Memory B cell (primary cell): ENCODE measurements around the gene TRAPPC3.

Experiments
- ATAC-seq: fragments of 150-1000 bp; cut with Tn5 transposase; 2 replicates; pipeline ENCODE4 v1.10.0; 2021; ENCODE audit warnings: low read depth, mild to moderate bottlenecking, moderate library complexity
- DNase-seq, 2 donors: peaks; one replicate each; pipeline ENCODE4 v3.0.0; 2022; ENCODE audit warnings: low spot score in 2 of 2
- H3K27ac Mint-ChIP-seq: one replicate; pipeline ENCODE4 v1.8.0; 2022; ENCODE audit warnings: mild to moderate bottlenecking, moderate library complexity, mixed read lengths
- H3K27me3 Mint-ChIP-seq: one replicate; pipeline ENCODE4 v1.8.0; 2022; ENCODE audit warnings: mixed read lengths
- H3K36me3 Mint-ChIP-seq: one replicate; pipeline ENCODE4 v1.8.0; 2022; ENCODE audit warnings: mild to moderate bottlenecking, mixed read lengths
- H3K4me1 Mint-ChIP-seq: one replicate; pipeline ENCODE4 v1.8.0; 2022; ENCODE audit warnings: mixed read lengths
- H3K4me3 Mint-ChIP-seq: one replicate; pipeline ENCODE4 v1.8.0; 2022; ENCODE audit warnings: mild to moderate bottlenecking, moderate library complexity, mixed read lengths
- H3K9me3 Mint-ChIP-seq: one replicate; pipeline ENCODE4 v1.8.0; 2022; ENCODE audit warnings: mixed read lengths

TRAPPC3 gene

GRCh38 chr1:36174713-36175112 lies 25.4 kb upstream of the TRAPPC3 start:
- DNase-seq (no peak), ATAC-seq (no peak)
- H3K27me3 Mint-ChIP-seq = no peaks in the 10 kb centered on the region
- H3K4me3 Mint-ChIP-seq = peak overlapping the region; percentile 43
- H3K9me3 Mint-ChIP-seq = no peaks in the 10 kb centered on the region
- peak overlapping the region; percentile 76 for H3K27ac Mint-ChIP-seq
- peaks cover 28% of the 10 kb centered on the region for H3K36me3 Mint-ChIP-seq
- H3K4me1 Mint-ChIP-seq = peaks cover 15% of the 10 kb centered on the region

DNA sequence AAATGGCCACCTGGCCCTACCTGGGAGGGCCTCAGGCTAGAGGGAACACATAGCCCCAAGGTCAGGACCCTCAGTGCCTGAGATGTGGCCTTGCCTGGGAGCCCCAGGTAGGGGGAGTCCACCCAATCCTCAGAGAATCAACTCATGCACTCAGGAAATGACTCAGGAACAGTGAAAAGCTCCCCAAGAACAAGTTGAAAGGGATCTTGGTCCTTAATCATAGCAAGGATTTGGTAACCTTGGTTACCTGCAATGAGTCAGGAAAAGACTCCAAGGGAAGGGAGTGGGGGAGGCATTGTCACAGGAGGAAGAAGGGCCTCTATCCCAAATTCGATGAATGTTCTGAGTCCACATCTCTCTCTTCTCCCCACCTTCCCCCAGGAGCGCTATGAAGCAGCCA lies 23.7 kb upstream of the TRAPPC3 start:
- Mint-ChIP-seq H3K27me3 (no peaks in the 10 kb centered on the region), H3K27ac (no peak overlapping the region), H3K4me3 (no peak overlapping the region), H3K4me1 (peaks cover 15% of the 10 kb centered on the region), H3K36me3 (peaks cover 22% of the 10 kb centered on the region), H3K9me3 (no peaks in the 10 kb centered on the region)
- DNase-seq (no peak), ATAC-seq (no peak)

DNA sequence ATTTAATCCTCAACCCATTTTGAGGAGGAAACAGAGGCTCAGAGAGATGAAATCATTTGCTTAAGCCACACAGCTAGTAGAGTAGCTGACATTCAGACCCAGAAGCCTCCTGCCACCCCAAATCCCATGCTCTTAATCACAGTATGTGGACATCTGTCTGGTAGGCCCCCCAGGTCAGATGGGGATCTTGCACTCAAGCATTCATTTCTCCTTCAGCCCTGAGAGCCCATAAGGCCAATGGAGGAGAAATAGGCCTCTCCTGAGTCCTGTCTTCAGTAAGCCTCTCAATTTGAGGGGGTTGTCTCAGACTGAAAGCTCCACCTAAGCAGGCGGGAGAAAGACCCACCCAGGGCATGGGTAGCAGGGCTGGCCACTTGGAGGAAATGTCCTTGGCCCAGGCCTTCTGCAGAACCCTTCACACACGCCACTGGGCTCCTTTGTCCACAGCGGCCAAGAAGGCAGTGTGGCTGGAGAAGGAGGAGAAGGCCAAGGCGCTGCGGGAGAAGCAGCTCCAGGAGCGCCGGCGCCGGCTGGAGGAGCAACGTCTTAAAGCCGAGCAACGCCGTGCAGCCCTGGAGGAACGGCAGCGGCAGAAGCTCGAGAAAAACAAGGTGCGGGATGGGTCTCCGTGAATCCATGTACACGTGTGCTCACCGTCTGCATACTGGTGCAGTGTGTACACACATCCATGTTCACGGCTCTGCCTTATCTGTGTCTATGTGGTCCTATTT lies 22.9 kb upstream of the TRAPPC3 start:
- Mint-ChIP-seq H3K4me1 (peaks cover 15% of the 10 kb centered on the region), H3K27me3 (no peaks in the 10 kb centered on the region), H3K4me3 (no peak overlapping the region), H3K9me3 (no peaks in the 10 kb centered on the region), H3K36me3 (peaks cover 19% of the 10 kb centered on the region), H3K27ac (no peak overlapping the region)
- no peak for ATAC-seq
- no peak for DNase-seq

DNA sequence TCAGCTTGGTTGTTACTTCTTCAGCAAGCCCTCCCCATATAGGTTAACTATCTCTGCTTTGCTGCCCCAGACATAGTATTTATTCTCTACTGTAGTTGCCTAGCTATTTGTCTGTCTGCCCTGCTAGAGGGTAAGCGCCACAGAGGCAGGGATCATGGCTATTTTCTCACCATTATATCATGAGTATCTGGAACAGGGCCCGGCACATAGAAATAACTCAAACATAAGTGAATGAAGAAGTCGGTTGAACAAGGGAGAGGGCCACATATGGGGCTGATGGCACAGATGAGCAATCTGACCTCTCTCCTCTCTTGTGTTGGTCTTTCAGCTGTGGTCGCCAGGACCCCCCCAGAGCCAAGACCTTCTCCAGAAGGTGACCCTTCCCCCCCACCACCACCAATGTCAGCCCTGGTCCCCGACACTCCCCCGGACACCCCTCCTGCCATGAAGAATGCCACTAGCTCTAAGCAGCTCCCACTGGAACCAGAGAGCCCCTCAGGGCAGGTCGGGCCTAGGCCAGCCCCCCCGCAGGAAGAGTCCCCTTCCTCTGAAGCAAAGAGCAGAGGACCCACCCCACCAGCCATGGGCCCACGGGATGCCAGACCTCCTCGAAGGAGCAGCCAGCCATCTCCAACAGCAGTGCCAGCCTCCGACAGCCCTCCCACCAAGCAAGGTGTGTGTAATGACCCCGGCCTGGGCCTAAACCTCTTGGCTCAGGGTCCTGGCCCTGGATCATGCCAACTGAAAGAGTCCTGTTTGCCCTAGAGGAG lies 21.5 kb upstream of the TRAPPC3 start:
- no peak overlapping the region for H3K4me3 Mint-ChIP-seq
- H3K36me3 Mint-ChIP-seq = peaks cover 21% of the 10 kb centered on the region
- no peaks in the 10 kb centered on the region for H3K27me3 Mint-ChIP-seq
- H3K9me3 Mint-ChIP-seq = no peaks in the 10 kb centered on the region
- peaks cover 22% of the 10 kb centered on the region for H3K4me1 Mint-ChIP-seq
- H3K27ac Mint-ChIP-seq = no peak overlapping the region
- ATAC-seq = no peak
- no peak for DNase-seq

- Mint-ChIP-seq H3K9me3 (no peaks in the 10 kb centered on the region), H3K4me3 (no peak overlapping the region), H3K27ac (peak overlapping the region; percentile 2), H3K27me3 (no peaks in the 10 kb centered on the region), H3K4me1 (peaks cover 17% of the 10 kb centered on the region), H3K36me3 (peaks cover 14% of the 10 kb centered on the region)
- ATAC-seq (no peak), DNase-seq (no peak)
Measured at GRCh38 chr1:36168514-36168913, 19.2 kb upstream of the TRAPPC3 start.

DNA sequence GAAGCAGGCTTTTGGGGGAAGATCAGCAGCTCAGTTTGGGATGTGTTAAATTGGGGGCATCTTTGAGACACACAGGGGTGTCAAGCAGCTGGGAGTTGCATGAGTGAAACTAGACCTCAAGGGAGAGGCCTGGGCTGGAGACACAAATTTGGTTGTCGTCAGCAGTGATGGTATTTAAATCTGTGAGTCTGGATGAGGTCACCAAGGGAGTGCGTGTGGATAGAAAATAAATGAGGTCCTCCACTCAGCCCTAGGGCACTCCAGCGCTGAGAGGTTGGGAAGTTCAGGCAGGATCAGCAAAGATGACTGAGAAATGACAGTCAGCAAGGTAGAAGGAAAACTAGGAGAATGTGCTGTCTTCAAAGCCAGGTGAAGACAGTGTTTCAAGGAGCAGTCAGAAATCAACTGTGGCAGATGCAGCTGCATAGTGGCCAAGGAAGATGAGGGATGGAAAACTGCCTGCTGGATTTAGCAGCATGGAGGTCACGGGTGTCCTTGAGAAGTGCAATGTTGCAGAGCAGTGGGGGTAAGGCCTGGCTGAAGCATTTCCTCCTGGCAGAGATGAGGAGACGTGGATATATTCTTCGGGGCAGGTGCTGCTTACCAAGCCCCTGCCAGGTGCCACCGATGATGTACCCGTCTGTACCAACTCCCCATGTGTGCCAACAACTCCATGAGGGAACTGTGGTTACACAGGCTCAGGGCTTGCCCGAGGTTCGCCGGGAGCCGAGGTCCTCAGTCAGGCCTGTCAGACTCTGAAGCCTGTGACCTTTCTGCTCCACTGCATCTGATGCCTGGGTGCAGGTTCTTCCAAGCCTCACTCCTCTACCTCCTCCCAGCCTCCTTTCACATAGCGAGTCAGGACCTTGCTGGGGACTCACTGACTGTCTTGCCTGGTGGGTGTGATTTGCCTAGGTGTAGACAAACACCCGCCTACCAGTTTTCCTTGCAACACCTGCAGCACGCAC lies 17.9 kb upstream of the TRAPPC3 start:
- ATAC-seq (no peak), DNase-seq (no peak)
- no peak overlapping the region for H3K4me3 Mint-ChIP-seq

GRCh38 chr1:36166136-36166535 lies 16.9 kb upstream of the TRAPPC3 start:
- Mint-ChIP-seq H3K27ac (no peak overlapping the region), H3K4me1 (peaks cover 33% of the 10 kb centered on the region), H3K27me3 (no peaks in the 10 kb centered on the region), H3K9me3 (no peaks in the 10 kb centered on the region), H3K4me3 (no peak overlapping the region), H3K36me3 (peaks cover 5% of the 10 kb centered on the region)
- no peak for DNase-seq
- no peak for ATAC-seq

More for the DNA sequence above, 17.9 kb upstream of the TRAPPC3 start:
- peaks cover 8% of the 10 kb centered on the region for H3K36me3 Mint-ChIP-seq
- H3K27ac Mint-ChIP-seq = peak overlapping the region; percentile 2
- no peaks in the 10 kb centered on the region for H3K9me3 Mint-ChIP-seq
- H3K27me3 Mint-ChIP-seq = no peaks in the 10 kb centered on the region
- peaks cover 22% of the 10 kb centered on the region for H3K4me1 Mint-ChIP-seq

DNA sequence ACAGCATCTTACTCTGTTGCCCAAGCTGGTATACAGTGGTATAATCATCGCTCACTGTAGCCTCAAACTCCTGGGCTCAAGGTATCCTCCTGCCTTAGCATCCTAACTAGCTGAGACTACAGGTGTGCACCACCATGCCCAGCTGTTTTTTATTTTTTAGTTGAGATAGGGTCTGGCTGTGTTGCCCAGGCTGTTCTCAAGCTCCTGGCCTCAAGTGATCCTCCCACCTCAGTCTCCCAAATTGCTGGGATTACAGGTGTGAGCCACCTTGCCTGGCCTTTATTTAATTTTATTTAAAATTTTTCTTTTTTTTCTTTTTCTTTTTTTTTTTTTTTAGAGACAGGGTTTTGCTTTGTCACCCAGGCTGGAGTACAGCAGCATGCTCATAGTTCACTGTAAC lies 15.9 kb upstream of the TRAPPC3 start:
- Mint-ChIP-seq H3K27ac (no peak overlapping the region), H3K9me3 (no peaks in the 10 kb centered on the region), H3K27me3 (no peaks in the 10 kb centered on the region), H3K4me3 (no peak overlapping the region), H3K4me1 (peaks cover 38% of the 10 kb centered on the region), H3K36me3 (peaks cover 4% of the 10 kb centered on the region)
- no peak for ATAC-seq
- no peak for DNase-seq

DNA sequence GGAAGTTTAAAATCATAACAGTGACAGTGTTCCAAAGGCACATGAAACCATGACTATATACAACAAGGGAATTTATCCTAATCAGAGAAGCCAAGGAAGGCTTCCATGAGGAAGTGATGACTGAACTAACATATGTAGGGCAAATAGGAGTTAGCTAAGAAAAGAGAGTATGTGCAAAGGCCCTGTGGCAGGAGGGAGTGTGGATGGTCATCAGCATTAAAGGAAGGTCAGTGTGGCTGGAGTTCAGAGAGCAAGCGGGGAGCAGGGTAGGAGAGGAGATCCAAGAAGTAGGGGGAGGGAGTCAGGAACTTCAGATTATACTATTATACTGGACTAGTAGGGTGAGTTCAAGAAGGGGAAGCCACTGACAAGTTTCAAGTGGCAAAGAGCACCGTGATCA lies 15.1 kb upstream of the TRAPPC3 start:
- no peak overlapping the region for H3K4me3 Mint-ChIP-seq
- no peak overlapping the region for H3K27ac Mint-ChIP-seq
- H3K4me1 Mint-ChIP-seq = peaks cover 42% of the 10 kb centered on the region
- no peaks in the 10 kb centered on the region for H3K9me3 Mint-ChIP-seq
- ATAC-seq = no peak
- no peaks in the 10 kb centered on the region for H3K27me3 Mint-ChIP-seq
- no peak for DNase-seq
- H3K36me3 Mint-ChIP-seq = peaks cover 4% of the 10 kb centered on the region

GRCh38 chr1:36163426-36163825 lies 14.1 kb upstream of the TRAPPC3 start:
- Mint-ChIP-seq H3K4me1 (peaks cover 47% of the 10 kb centered on the region), H3K36me3 (peaks cover 4% of the 10 kb centered on the region), H3K27ac (no peak overlapping the region), H3K4me3 (no peak overlapping the region), H3K9me3 (no peaks in the 10 kb centered on the region), H3K27me3 (no peaks in the 10 kb centered on the region)
- DNase-seq (no peak), ATAC-seq (no peak)

GRCh38 chr1:36162680-36163239 lies 13.5 kb upstream of the TRAPPC3 start:
- DNase-seq = no peak
- H3K27ac Mint-ChIP-seq = peak overlapping the region; percentile 96
- H3K4me3 Mint-ChIP-seq = no peak overlapping the region
- peaks cover 4% of the 10 kb centered on the region for H3K36me3 Mint-ChIP-seq
- ATAC-seq = no peak
- H3K27me3 Mint-ChIP-seq = no peaks in the 10 kb centered on the region
- H3K4me1 Mint-ChIP-seq = peaks cover 54% of the 10 kb centered on the region
- no peaks in the 10 kb centered on the region for H3K9me3 Mint-ChIP-seq

GRCh38 chr1:36161641-36162531 lies 12.6 kb upstream of the TRAPPC3 start:
- DNase-seq = peak; percentile 56 to 68
- peak overlapping the region; percentile 70 for H3K4me3 Mint-ChIP-seq

More at GRCh38 chr1:36161641-36162531, 12.6 kb upstream of the TRAPPC3 start:
- Mint-ChIP-seq H3K27me3 (no peaks in the 10 kb centered on the region), H3K9me3 (no peaks in the 10 kb centered on the region), H3K27ac (peak overlapping the region; percentile 96), H3K36me3 (peaks cover 4% of the 10 kb centered on the region), H3K4me1 (peaks cover 56% of the 10 kb centered on the region)
- peak; percentile 91 for ATAC-seq
